Astrocyte (in vitro differentiated cells and primary cell): ENCODE data around the gene ANO2.

ENCODE experiments used
- EZH2 ChIP-seq: IDR thresholded peaks from 2 replicates; pipeline ENCODE4 v1.6.1; 2012; ENCODE audit warnings: mild to moderate bottlenecking, low read length, inconsistent platforms; ENCODE audit not compliant: insufficient read depth
- TF ChIP-seq, protein P1 (sequence below): IDR thresholded peaks from 2 replicates; pipeline ENCODE4 v1.5.1; 2011; ENCODE audit warnings: low read depth, mild to moderate bottlenecking, inconsistent platforms, low read length, moderate library complexity; ENCODE audit not compliant: insufficient read depth

DNA sequence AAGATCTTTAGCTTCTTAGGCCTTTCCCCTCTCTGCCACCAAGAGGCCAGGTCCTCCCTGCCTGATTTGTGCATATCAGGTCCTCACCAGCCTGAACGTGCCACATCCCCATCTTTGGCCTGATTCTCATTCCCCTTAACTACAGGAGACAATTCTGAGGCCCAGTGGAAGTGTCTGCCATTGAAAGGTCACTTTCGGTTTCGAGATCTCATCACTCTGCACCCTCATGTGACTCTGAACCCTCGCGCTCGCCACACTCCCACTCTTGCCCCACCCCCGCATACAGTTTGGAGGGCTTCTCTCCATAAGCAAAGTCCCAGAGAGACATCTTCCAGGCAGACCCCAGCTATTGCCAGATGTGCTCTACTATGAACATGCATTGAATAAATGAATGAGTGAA is 324.2 kb downstream of the ANO2 start:
- TF ChIP-seq, protein P1, sequence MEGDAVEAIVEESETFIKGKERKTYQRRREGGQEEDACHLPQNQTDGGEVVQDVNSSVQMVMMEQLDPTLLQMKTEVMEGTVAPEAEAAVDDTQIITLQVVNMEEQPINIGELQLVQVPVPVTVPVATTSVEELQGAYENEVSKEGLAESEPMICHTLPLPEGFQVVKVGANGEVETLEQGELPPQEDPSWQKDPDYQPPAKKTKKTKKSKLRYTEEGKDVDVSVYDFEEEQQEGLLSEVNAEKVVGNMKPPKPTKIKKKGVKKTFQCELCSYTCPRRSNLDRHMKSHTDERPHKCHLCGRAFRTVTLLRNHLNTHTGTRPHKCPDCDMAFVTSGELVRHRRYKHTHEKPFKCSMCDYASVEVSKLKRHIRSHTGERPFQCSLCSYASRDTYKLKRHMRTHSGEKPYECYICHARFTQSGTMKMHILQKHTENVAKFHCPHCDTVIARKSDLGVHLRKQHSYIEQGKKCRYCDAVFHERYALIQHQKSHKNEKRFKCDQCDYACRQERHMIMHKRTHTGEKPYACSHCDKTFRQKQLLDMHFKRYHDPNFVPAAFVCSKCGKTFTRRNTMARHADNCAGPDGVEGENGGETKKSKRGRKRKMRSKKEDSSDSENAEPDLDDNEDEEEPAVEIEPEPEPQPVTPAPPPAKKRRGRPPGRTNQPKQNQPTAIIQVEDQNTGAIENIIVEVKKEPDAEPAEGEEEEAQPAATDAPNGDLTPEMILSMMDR = no peak
- no peak for TF ChIP-seq EZH2
